NCI-H510A treated with DMSO at 0.1 percent for 48 hours (cell line): ENCODE measurements around the gene SSH2.
"Not testable (repeated sequence)": the region's sequence is repeated elsewhere in the genome, so short reads cannot be mapped to it uniquely, and the experiment has no call there.

ENCODE experiments used
- DNase-seq: peaks from one replicate; lab custom pipeline; 2025; lab: John Stamatoyannopoulos, UW

Gene SSH2

DNA sequence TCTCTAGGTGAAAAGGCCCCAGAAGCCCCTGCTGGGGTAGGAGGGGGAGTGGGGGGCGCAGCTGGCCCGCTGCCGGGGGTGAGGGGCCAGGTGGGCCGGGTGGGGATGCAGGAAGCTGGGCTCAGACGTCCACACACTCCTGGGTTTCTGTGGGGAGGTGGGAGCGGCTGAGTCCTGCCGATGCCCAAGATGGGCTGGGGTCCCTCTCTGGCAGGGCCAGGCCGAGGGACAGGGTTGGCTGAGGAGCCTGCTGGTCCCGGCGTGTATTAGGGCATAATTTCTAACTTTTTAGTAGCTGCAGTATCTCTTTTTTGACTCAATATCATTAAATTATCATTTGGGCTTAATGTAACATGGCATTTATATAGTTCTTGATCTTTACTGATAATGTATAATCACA, 185.9 kb downstream of the SSH2 start:
- no peak for DNase-seq

DNA sequence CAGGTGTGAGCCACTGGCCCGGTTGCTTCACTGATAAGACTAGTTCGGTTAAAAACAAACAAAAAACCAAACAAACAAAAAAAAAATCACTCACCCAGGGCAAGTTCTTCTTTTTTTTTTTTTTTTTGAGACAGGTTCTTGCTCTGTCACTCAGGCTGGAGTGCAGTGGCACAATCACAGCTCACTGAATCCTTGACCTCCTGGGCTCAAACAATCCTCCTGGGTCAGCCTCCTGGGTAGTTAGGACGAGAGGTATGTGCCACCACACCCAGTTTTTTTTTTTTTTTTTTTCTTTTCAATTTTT, 187.9 kb downstream of the SSH2 start:
- DNase-seq = no peak

DNA sequence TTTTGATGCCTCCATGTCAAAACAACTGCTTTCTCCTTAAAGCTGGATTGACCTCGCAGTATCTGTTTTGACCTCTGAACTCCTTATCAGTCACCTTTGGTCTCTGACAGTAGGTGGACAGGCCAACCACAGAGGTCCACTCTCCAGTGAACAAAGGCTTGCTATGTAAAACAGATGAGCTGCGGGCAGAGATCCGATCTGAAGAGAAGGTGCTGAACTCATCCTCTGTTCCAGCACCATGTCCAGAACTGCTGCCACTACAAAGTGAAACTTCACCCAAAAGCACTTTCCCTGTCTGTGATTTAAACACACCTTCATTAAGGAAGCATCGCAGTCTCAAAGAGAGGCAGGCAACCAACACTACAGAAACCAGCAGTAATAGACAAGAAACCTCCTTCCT, 190.0 kb downstream of the SSH2 start:
- no peak for DNase-seq

DNA sequence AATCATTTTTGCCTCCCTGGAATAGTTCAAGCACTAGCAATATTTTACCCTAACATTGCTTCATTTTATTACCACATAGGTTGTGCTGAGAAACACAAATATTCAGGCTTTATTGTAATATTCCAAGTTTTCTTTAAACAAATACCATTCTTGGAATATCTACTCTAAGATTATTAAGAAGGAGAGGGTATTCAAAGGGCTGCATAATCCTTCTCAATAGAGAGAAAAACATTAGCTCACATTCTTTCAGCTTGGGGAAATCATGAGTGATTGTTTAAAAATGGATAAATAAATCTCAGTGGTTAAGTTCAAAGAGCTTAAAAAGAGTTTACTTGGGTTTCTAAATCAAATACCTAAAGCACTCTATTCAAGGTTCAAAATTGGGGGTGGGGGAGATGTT, 195.4 kb downstream of the SSH2 start:
- no peak for DNase-seq

DNA sequence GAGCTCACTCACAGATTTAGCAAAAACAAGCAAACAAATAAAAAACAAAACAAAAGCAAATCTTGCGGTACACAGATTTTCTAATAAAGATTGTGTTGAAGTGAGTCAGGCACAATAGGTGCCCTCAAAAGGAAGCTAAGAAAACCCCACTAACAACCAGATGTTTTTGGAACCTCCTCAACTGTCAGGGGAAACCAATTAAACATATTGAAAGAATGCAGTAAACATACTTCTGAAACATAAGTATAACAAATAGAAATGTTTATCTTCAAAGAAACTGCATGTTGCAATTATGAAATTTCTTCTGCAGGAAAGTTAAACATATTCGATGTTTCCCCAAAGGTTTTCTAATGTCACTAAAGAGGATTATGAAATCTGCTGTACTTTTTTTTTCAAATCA, 196.9 kb downstream of the SSH2 start:
- DNase-seq = no peak

DNA sequence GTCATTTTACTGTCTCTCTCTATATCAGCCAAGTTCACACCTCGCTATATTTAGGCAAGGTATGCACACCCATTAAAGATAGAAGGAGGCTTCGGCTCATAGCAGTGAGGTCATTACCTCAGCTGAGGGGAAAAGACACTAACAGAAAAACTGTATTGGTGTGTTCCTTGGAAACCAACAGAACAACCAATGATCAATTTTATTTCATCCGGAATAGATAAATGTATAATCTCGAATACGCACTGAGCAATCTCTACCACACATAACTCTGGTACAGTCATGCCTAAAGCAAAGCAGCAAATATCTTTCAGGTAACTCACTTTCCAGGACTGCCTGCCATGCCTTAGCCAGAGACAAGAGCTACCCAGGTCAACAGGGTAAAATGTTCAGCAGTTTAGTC, 197.4 kb downstream of the SSH2 start:
- no peak for DNase-seq

DNA sequence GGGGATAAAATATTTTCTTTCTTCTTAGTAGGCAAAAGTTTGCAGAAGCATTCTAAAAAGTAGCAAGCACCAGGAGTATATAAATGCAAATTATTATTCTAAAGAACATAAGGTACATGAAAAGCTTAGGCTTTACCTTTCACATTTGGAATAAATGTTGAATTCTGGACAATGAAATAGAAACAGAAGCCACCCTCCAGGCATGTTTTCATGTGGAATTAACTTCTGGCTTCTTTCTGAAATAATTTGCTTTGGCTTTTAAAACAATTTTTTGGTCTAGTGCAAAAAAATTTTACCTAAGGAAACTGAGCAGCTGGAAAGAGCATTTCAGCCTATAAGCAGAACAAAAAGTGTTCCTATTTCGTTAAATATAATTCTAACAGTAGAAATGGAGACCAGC, 197.8 kb downstream of the SSH2 start:
- no peak for DNase-seq

DNA sequence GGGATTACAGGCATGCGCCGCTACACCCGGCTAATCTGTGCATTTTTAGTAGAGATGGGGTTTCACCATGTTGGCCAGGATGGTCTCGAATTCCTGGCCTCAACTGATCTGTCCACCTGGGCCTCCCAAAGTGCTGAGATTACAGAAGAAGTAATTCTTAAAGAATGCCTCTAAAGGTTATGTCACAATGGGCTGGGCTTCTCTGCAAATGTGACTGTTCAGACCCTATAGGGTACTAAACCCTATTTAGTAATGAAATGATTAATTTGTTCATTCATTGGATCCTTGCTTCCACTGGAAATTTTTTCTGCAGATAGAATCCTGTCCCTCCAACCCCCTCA, 198.5 kb downstream of the SSH2 start:
- DNase-seq = no peak

DNA sequence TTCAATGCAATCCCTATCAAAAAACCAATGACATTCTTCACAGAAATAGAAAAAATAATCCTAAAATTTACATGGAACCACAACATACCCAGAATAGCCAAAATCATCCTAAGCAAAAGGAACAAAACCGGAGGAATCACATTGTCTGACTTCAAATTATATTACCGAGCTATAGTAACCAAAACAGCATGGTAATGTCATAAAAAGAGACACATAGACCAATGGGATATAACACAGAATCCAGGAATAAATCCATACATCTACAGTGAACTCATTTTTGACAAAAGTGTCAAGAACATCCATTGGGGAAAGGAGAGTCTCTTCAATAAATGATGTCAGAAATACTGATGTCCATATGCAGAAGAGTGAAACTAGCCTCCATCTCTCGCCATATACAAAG, 201.5 kb downstream of the SSH2 start:
- no peak for DNase-seq

DNA sequence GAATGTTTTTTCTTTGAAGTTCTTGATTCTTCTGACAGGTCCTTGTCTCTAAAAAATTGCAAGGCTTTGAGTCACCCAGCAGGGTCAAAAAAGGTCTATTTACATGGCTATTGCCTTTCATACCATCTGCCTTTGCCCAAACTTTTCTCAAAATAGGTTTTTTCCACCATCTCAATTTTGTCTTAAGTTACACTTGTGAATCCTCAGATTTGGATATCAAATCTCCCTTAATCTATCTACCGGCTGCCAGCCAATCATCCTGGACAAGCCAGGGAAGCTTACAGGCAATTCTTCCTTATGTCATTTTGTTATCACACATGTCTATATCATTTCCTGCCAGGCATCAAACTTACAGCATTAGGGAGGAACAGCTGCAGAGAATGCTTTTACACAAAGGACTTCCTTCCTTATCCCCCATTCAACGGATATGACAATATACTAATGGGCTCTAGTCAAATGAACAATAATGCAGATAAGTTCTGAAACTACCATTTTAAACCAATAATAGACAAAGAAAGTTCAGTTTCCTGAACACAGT, 203.2 kb downstream of the SSH2 start:
- no peak for DNase-seq

DNA sequence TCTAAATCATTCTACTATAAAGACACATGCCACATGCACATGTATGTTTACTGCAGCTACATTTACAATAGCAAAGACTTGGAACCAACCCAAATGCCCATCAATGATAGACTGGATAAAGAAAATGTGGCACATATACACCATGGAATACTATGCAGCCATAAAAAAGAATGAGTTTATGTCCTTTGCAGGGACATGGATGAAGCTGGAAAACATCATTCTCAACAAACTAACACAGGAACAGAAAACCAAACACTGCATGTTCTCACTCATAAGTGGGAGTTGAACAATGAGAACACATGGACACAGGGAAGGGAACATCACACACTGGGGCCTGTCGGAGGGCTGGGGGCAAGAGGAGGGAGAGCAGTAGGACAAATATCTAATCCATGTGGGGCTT, 204.6 kb downstream of the SSH2 start:
- not testable (repeated sequence) for DNase-seq

DNA sequence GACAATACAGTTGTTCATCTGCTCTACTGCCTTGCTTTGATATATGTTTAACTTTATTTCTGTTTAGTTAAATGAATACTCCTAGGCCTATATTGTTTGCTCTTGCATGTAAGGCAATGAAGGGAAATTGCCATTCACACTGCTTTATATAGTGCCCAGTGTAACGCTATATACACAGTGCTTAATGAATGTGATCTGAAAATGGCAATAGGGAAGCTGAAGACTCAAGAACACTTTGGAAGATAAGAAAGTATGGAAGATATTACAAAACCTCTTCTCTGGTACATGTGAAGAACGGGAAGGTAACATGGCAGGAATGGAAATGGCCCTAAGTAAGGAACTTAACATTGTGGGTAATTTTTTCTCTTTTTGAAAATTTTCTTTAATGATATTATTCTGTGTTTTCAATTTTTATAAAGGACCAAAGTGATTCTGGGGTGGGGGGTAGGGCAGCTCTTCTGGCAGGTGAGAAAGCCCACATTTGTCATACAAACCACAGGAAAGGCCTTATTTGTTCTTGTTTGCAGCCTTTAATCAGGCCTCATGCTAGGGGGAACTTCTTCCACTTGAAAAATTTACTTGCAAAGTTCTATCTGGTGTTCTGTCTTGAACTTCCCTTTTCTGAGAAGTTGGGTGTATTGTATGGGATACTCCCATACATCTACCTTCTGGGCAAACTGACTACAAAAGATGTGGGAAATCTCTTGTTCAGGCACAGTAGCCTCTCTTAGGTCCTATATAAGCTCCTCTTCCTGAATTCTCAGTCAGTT, 206.6 kb downstream of the SSH2 start:
- no peak for DNase-seq

DNA sequence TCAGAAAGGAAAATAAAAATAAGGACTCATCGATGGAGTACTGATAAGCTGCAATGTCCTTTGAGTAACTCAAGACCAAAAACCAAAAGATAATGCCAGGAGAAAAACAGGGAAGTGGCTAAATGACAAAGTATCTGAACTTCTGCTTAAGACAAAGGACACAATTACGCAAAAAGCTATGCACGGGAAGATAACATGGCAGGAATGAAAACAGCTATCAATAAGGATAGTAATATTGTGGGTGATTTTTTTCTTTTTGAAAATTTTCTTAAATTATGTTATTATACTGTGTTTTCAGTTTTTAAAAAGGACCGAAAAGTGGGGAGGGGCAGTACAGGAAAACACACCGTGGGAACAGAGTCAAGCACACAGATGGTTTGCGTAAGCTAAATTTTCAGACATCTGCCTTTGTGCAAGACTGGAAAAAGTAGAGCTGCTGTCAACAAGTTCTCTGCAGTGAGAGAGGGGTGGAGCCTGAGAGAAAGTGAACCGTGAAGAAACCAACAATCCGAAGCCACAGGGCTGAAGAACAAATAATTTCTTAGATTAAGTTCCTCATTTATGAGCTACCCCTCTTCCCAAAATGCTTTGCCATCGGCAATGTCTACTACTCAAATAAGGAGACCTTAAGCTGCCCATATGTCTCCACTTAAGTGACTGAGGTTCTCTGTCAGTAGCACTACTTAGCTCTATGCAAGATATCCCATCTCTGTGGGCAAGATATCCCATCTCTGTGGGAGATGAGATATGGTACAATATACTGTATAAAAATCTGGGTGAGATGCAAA, 207.4 kb downstream of the SSH2 start:
- peak; percentile 53 for DNase-seq

DNA sequence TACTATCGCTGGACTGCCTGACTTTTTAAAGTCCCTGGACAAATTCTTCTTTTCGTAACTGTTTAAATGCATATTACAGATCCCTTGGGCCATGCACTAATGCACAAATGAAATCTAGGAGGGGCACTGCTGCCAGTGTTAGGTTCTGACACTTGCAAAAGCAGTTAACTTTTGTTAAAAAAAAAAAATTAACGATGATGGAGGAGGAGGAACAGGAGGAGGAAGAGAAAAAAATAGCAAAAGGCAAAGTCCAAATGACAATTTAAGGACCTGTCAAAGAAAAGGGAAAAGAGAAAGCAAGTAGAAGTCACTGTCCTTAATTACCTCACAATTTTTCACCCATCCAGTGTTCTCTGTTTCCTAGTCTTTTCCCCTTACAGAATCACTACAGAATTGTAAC, 209.5 kb downstream of the SSH2 start:
- no peak for DNase-seq

DNA sequence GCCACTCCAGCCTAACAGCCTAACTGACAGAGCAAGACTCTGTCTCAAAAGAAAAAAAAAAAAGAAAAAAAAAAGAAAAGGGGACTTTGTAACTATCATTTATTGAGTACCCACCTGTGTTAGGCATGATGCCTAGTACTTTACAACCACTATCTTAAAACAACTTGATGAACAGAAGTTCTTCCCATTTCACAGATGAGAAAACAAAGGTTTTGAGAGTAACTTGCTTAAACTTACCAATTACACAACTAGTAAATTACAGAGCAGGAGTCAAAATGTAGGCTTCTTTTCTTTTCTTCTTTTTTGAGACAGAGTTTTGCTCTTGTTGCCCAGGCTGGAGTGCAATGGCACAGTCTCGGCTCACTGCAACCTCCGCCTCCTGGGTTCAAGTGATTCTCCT, 210.6 kb downstream of the SSH2 start:
- no peak for DNase-seq

DNA sequence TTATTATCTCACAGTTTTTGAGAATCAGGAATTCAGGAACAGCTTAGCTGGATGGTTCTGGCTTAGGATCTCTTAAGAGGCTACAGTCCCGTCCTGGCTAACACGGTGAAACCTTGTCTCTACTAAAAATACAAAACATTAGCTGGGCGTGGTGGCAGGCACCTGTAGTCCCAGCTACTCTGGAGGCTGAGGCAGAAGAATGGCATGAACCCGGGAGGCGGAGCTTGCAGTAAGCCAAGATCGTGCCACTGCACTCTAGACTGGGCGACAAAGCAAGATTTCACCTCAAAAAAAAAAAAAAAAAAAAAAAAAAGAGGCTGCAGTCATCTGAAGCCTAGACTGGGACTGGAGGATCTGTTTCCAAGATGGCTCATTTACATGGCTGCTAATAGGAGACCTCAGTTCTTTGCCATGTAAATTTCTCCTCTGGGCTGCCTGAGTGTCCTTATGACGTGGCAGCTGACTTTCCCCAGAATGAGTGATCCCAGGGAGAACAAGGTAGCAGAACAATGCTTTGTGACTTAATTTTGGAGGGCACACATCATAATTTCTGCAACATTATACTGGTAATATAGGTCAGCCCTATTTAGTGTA, 211.5 kb downstream of the SSH2 start:
- DNase-seq = no peak

DNA sequence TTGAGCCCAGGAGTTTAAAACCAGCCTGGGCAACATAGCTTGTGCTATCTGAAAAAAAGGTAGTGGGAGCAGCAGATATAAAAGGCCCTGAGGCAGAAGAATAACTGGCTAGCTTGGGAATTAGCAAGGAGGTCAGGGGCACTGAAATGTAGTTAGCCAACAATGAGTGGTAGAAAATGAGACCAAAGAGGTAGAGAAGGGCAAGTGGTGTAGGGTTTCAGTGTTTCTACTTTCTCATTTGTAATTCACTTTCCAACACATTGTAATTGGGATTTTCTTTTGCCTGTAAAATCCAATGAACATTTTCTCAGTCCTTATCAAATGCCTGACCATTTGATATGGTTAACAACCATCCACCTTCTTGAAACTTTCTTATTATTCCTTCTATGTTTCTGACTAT, 212.2 kb downstream of the SSH2 start:
- no peak for DNase-seq

DNA sequence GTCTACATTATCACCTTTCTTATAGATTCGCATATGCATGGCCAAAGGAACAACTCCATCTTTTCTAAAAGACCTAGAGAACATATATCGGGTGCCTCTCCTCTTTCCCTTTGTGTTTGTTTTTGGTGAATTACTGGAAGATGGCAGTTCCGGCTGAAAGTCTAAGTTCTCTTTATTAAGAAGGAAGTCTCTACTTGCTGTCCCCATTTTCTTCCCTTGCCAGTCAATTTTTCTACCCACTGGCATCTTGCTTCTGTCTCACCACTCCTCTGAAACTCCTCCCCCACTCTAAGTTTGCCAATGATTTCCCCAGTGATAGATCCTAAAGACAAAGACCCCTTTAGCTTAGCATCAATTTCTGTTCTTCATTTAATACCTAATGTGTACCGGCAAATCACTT, 213.5 kb downstream of the SSH2 start:
- DNase-seq = no peak

DNA sequence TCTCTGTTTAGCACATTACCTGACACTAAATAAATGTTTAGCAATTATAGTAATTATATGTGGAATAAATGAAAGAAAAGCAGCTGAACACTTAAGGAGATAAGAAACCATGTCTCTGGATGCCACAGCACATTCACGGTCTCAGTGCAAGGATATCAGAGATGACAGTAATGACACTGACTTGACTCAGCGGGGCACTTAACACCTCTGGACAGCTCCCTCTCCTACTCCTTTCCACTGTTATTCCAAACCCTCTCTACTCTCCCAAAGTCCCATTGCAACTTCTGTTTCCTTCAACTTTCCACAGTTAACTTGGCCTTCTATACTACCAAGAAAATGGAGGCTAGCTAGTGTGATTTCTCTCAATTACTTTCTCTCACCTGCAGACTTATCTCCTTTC, 214.3 kb downstream of the SSH2 start:
- no peak for DNase-seq

DNA sequence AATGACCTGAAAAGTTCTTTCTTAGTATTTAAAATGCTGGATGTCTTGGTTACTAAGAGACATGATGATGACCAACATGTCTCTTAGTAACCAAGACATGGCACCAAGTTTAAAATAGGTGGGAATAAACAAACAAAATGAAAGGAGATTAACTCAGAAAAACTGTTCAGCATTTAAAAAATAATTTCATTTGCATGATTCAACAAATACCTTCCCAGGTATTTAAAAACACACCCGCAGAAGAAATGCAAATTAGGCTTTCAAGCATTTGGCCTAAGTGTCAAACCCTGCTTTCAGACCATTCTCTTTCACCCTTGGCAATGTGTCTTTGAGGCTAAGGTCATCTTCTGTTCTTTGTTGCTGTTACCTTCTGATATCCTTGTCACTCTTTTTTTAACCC, 215.9 kb downstream of the SSH2 start:
- no peak for DNase-seq

DNA sequence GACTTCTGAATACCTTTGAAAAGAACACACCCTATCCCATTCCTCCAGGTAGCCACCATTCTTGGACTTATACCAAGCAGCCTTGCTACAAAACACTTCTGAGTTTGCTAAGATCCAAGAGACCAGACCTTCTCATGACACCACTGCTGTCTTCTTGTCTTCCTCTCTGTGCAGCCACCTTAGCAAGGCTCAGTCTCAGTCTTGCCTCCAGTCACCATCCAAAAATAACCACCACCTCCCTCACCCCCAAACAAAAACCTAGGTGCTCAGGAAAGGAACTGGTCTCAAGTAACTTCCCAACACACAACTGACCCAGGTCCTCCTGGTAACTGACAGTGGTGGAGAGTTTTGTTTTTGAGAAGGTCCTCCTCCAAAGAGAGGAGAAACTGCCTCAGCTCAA, 216.4 kb downstream of the SSH2 start:
- no peak for DNase-seq

DNA sequence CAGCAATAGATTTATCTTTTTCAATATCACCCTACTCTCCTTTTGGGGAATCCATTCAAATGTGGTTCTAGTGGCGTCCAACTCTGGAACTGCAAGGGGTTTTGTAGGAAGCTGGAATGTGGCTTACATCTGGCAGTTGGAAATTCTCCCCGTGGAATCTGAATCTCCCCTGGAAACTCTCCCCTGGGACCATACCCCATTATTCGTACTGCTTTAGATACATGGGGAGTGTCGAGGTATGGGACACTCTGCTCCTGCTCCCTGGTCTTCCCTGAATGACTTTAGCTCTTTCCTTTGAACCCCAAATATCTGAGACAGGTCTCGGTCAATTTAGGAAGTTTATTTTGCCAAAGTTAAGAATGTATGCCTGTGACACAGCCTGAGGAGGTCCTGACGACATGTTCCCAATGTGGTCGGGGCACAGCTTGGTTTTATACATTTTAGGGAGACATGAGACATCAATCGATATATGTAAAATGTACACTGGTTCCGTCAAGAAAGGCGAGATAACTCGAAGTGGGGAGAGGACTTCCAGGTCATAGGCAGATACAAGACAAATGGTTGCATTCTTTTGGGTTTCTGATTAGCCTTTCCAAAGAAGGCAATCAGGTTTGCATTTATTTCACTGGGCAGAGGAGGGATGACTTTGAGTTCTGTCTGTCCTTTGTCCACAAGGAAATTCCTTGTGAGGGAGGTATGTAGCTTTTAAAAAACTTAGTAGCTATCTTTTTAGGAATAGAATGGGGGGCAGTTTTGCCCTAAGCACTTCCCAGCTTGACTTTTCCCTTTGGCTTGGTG, 218.2 kb downstream of the SSH2 start:
- no peak for DNase-seq
